HG03196 (cell line): ENCODE results near the gene SPSB3.

Experiments
- ATAC-seq: cut with Tn5 transposase; IDR thresholded peaks from one replicate; pipeline ENCODE4 v1.9.1; 2021; ENCODE audit not compliant: unreplicated experiment

SPSB3 gene

GRCh38 chr16:1775846-1776671, 6.3 kb downstream of the SPSB3 start:
- no peak for ATAC-seq

GRCh38 chr16:1775006-1775845, 7.1 kb downstream of the SPSB3 start:
- no peak for ATAC-seq

DNA sequence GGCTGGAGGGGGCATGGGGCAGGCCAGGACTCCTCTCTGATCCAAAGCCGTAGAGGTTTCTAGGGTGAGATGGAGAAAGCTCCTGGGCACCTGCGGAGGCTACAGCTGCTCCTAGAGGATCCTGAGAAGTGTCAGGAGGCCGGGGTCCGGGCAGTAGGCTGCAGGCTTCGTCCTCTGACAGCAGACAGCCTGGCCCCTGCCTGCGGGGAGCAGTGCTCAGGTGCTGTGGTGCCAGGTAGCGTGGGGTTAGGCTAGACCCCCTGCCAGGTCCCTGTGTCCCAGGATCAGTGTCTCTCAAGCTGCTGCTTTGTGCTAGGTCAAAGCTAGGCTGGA, 8.0 kb downstream of the SPSB3 start:
- no peak for ATAC-seq

- no peak for ATAC-seq
These were observed 8.5 kb downstream of the SPSB3 start for GRCh38 chr16:1773703-1774447.

GRCh38 chr16:1772908-1773702, 9.3 kb downstream of the SPSB3 start, which contains the start of gene MRPS34:
Gene MRPS34 (minus strand): TSS chr16:1773134. CDS start chr16:1773119, 15 bp downstream.
- peak; percentile 39 for ATAC-seq

DNA sequence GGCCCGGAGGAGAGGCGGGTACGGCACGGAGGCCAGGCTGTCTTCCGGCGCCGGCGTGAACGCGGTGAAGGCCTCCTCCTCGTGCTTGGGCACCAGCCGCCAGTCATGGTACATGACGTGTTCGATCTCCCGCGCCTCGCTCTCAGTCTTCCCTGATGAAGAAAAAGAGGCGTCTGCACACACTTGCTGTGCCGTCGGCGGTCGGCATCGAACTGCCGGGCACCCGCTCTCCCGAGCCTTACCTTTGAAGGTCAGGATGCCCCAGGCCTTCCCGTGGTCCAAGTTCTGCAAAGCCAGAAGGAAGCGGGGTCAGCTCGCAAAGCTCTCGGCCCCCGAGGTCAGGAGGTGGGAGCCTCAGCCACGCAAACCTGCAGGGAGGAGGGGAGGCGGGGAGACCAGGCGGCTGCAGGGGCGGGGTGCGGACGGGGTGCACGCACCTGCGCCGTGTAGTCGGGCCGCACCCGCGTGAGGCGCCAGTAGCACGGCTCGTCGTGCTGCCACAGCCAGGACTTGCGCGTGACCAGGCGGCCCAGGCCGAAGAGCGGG, 9.9 kb downstream of the SPSB3 start, which contains the start of gene EME2:
EME2 (plus strand) TSS at position 449 of the 546 bp plus-strand sequence. CDS start 418 bp downstream, outside the sequence.
- no peak for ATAC-seq

DNA sequence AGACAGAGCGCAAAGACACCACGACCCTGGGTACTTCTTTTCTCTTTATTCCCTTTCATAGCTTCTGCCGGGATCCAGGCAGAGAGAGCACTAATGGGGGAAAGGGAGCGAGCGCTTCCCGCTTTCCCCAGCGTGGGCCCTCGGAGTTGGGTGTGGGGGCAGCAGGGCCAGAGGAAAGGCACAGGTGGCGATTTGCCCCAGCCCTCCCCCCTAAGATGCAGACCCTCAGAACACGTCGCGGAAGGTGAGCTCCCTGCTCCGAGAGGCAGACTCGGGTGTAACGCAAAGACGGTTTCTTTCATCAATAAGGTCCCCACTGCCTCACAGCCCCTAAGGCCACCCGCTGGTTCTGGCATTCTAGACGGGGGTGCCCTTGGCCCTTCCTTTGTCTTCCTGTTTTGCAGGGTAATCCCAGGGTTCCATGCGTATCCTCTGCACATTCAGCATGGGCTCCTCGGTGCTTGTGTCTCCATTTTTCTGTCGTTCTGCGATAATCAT, 10.5 kb downstream of the SPSB3 start:
- ATAC-seq = no peak

GRCh38 chr16:1771188-1771863, 11.0 kb downstream of the SPSB3 start, which contains the start of gene NME3:
Gene NME3 (minus strand): TSS chr16:1771543. CDS start chr16:1771534, 9 bp downstream.
- ATAC-seq = no peak

GRCh38 chr16:1770328-1771187, 11.8 kb downstream of the SPSB3 start:
- no peak for ATAC-seq

DNA sequence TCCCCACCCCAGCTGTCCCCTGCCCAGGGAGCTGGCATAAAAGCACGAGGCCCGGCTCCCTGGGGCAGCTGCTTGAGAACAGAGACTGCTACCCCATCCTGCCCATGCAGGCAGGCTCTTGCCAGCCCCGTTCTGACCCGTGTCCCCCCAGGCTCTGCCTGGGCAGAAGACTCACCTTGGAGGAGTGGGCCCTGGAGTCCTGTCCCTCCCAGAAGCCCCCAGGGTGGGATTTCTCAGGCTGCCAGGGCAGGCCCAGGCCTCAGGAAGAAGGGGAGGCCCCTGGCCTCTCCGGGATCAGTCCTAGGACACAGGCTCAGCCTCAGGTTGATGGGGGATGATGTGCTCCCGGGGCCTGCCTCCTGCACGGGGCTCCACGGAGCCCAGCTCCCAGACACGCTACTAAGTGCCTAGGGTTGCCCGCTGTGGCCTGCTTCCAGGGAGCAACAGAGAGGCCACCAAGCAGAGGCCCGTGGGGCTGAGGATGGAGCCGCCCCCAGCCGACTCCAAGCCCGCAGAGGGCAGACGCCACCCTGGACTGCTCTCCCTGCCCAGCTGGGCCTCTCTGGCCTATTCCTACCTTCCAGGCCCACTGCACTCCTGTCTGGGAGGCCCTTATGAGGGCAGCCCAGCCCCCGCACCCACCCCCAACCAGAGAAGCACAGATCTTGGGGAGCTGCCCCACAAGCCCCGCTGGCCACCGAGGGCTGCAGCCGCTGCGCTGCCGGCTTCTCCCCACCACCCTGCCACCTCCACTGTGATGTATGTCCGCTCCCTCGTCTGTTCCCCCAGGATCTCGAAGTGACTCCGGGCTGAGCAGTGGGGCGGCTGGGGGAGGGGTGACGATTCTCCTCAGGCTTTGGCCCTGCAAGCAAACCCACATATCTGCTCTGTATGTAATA, 12.7 kb downstream of the SPSB3 start:
- ATAC-seq = no peak

DNA sequence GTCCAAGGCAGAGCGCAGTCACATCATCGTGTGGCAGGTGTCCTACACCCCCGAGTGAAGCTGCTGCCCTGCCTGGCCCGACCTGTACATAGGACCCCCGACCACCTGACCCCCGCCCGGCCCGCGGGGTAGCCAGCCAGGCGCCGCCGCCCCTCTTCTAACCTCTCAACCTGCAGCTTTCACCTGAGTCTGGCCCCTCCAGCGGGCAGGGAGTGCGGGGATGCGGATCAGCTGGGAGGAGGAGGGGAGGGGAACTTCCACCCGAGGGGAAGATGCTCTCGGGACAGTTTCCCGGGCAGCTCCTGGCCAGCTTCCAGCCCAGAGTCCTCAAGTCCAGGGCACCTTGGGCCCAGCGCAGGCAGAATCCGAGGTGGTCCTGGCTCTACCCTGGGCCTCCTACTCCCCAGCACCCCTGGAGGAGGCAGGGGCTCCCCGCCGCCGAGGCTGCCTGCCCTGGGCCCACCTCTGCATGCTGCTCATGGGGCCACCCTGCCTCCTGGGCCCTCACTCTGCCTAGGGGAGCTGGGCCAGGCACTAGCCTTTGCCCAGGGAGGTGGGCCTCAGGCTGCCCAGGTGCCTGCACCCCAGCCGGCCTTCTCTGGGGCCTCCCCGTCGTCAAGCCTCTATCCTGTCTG, 13.5 kb downstream of the SPSB3 start:
- ATAC-seq = no peak

GRCh38 chr16:1768061-1768766, 14.2 kb downstream of the SPSB3 start:
- no peak for ATAC-seq

- no peak for ATAC-seq
These were observed 15.0 kb downstream of the SPSB3 start for GRCh38 chr16:1767116-1767994.

GRCh38 chr16:1766701-1767100, 15.7 kb downstream of the SPSB3 start:
- ATAC-seq = no peak

DNA sequence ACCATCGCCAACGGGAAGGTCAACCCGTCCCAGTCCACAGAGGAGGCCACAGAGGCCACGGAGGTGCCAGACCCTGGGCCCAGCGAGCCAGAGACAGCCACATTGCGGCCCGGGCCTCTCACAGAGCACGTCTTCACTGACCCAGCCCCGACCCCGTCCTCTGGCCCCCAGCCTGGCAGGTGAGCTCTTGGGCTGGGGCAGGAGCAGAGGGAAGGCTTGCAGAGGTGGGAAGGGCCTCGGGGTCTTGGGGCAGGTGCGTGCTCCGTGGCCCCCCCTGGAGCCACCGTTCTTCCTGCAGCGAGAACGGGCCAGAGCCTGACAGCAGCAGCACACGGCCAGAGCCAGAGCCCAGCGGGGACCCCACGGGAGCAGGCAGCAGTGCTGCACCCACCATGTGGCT, 16.1 kb downstream of the SPSB3 start:
- no peak for ATAC-seq
